ENCODE results near the gene GDPD4. TPM values are rescaled to one million over a fixed set of nuclear protein-coding genes. Genes with fewer than 3 reads are reported as not detected.

The GDPD4 gene
- total and polyA plus RNA-seq, 2 of the 4 experiments (the other 2 are of a cell fraction): not detected

DNA sequence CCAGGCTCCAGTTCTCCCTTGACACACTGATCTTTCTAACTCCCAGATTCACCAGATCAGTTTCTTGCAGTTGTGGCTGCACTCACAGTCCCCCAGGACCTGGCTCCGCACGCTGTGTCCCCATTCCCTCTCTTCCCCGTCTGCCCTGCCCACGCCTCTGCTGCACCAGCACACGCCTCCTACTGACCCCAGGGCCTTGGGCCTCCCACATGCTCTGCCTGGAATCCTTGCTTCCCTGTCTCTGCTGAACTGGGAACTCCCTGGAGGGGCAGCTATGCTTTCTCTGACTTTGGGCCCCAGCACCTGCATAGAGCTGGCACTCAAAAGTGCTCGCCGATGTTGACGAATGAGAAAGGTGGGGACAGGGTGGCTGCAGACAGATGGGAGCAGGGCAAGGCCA is 104.5 kb downstream of the GDPD4 start:
- ATAC-seq (ENCODE audit: low read depth) (no peak), DNase-seq (no peak)
- Histone ChIP-seq H2AFZ (replicated peaks; ENCODE audit: low read length, poor library complexity) (peak overlapping the region; percentile 23), H3K27me3 (ENCODE audit: control insufficient read depth, insufficient read depth, low read length) (no peaks in the 10 kb centered on the region; the same call in 1 of the 2 replicates), H3K79me1 (ENCODE audit: low read depth in 1 of 2, low read length in 2 of 2) (no peaks in the 10 kb centered on the region), H4K20me1 (ENCODE audit: insufficient read depth, low read length) (no peaks in the 10 kb centered on the region), H3K4me2 (ENCODE audit: low read depth, low read length) (no peak overlapping the region), H3K27ac (ENCODE audit: insufficient read depth, low read length) (no peak overlapping the region), H2AK5ac (ENCODE audit: low read depth, low read length) (no peak overlapping the region), H3K36me3 (ENCODE audit: control insufficient read depth, insufficient read depth, low read length) (no peaks in the 10 kb centered on the region), H2AK9ac (replicated peaks; ENCODE audit: low read depth, low read length, poor library complexity) (no peak overlapping the region), H3K23ac (ENCODE audit: low read depth, low read length) (no peak overlapping the region), H2BK15ac (ENCODE audit: low read depth, low read length) (no peak overlapping the region), H4K91ac (ENCODE audit: insufficient read depth, low read depth, low read length) (no peak overlapping the region), H3K9me3 (ENCODE audit: control insufficient read depth, insufficient read depth, low read length) (no peaks in the 10 kb centered on the region), H3K14ac (replicated peaks; ENCODE audit: low read depth, low read length) (no peak overlapping the region), H4K5ac (ENCODE audit: low read depth, low read length) (no peak overlapping the region), H4K8ac (ENCODE audit: low read depth in 2 of 2, low read length in 2 of 2) (no peak overlapping the region), H2BK5ac (ENCODE audit: low read depth, low read length, poor library complexity, severe bottlenecking) (no peak overlapping the region), H3K4me1 (ENCODE audit: control insufficient read depth, insufficient read depth, low read length) (no peaks in the 10 kb centered on the region), H2BK20ac (ENCODE audit: low read depth, low read length) (no peak overlapping the region), H3K9ac (ENCODE audit: low read depth, low read length) (no peak overlapping the region), H3K4ac (ENCODE audit: low read depth, low read length) (no peak overlapping the region), H3K56ac (ENCODE audit: extremely low read depth, insufficient read depth, low read length) (no peak overlapping the region), H3K9me1 (ENCODE audit: insufficient read depth, low read length) (peaks cover 2% of the 10 kb centered on the region; the same call in 1 of the 2 replicates), H2BK120ac (ENCODE audit: low read depth, low read length) (no peak overlapping the region), H3K18ac (ENCODE audit: low read depth, low read length) (no peak overlapping the region), H3K4me3 (ENCODE audit: insufficient read depth, low read depth, low read length) (no peak overlapping the region)
- in situ Hi-C loops (cut with MboI; ENCODE audit: low sequenced_read_pairs): loop anchor here (5.0 kb wide), 1 partner anchor 355 kb away; no protein-coding TSS in a partner anchor
- intact Hi-C loops (cut with micrococcal nuclease): loop anchor here (5.0 kb wide), 1 partner anchor 215 kb away; no protein-coding TSS in a partner anchor
- dilution Hi-C loops (cut with HindIII; ENCODE audit: low sequenced_read_pairs, unreplicated experiment): no loop called here
- BruUV-seq (replicated peaks): no TSS peak
- ChIA-PET POLR2A (ENCODE audit: unreplicated experiment) (interaction anchor here (0.6 kb wide), 1 partner anchor 215 kb away, joined by 3 read pairs; no protein-coding TSS in a partner anchor), CTCF (interaction anchor here (2.3 kb wide), 1 partner anchor 351 kb away, joined by 17 read pairs; no protein-coding TSS in a partner anchor)
- TF ChIP-seq MAFK (IDR thresholded peaks at IDR 0.05; ENCODE audit: low read depth, low read length) (no peak), CEBPB (IDR thresholded peaks at IDR 0.05; ENCODE audit: low read depth, low read length) (no peak), CHD1 (IDR thresholded peaks at IDR 0.05; ENCODE audit: low read depth, low read length) (no peak), RCOR1 (IDR thresholded peaks at IDR 0.05; ENCODE audit: insufficient replicate concordance, low read length) (no peak), MAZ (IDR thresholded peaks at IDR 0.05; ENCODE audit: borderline replicate concordance, low read depth, low read length) (no peak), BHLHE40 (IDR thresholded peaks at IDR 0.05; ENCODE audit: low read depth, low read length) (no peak), FOS (IDR thresholded peaks at IDR 0.05; ENCODE audit: low read depth, low read length) (no peak), POLR2A (IDR thresholded peaks at IDR 0.05; ENCODE audit: low read depth, low read length) (no peak), MXI1 (IDR thresholded peaks at IDR 0.05; ENCODE audit: borderline replicate concordance, low read depth, low read length) (no peak), SMC3 (IDR thresholded peaks at IDR 0.05; ENCODE audit: low read depth, low read length) (no peak), RFX5 (IDR thresholded peaks at IDR 0.05; ENCODE audit: low read depth, low read length) (no peak), NFE2L2 (IDR thresholded peaks at IDR 0.05; ENCODE audit: low read depth, low read length) (no peak), RAD21 (IDR thresholded peaks at IDR 0.05; ENCODE audit: low read length) (no peak)
- TF ChIP-seq, protein P1, sequence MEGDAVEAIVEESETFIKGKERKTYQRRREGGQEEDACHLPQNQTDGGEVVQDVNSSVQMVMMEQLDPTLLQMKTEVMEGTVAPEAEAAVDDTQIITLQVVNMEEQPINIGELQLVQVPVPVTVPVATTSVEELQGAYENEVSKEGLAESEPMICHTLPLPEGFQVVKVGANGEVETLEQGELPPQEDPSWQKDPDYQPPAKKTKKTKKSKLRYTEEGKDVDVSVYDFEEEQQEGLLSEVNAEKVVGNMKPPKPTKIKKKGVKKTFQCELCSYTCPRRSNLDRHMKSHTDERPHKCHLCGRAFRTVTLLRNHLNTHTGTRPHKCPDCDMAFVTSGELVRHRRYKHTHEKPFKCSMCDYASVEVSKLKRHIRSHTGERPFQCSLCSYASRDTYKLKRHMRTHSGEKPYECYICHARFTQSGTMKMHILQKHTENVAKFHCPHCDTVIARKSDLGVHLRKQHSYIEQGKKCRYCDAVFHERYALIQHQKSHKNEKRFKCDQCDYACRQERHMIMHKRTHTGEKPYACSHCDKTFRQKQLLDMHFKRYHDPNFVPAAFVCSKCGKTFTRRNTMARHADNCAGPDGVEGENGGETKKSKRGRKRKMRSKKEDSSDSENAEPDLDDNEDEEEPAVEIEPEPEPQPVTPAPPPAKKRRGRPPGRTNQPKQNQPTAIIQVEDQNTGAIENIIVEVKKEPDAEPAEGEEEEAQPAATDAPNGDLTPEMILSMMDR (conservative IDR thresholded peaks at IDR 0.05; ENCODE audit: low read depth, low read length): no peak
- TF ChIP-seq, protein P2, sequence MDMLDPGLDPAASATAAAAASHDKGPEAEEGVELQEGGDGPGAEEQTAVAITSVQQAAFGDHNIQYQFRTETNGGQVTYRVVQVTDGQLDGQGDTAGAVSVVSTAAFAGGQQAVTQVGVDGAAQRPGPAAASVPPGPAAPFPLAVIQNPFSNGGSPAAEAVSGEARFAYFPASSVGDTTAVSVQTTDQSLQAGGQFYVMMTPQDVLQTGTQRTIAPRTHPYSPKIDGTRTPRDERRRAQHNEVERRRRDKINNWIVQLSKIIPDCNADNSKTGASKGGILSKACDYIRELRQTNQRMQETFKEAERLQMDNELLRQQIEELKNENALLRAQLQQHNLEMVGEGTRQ (IDR thresholded peaks at IDR 0.05; ENCODE audit: low read depth, low read length): no peak
- TF ChIP-seq, protein P3, sequence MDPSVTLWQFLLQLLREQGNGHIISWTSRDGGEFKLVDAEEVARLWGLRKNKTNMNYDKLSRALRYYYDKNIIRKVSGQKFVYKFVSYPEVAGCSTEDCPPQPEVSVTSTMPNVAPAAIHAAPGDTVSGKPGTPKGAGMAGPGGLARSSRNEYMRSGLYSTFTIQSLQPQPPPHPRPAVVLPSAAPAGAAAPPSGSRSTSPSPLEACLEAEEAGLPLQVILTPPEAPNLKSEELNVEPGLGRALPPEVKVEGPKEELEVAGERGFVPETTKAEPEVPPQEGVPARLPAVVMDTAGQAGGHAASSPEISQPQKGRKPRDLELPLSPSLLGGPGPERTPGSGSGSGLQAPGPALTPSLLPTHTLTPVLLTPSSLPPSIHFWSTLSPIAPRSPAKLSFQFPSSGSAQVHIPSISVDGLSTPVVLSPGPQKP (IDR thresholded peaks at IDR 0.05; ENCODE audit: borderline replicate concordance, low read depth, low read length): no peak
- 88% methylated on average over 5 of the region's 8 CpGs; no CpG with 5 or more reads in 1 of the 2 experiments for WGBS, 2 experiments (ENCODE audit: extremely low coverage in 2 of 2, insufficient read length in 1 of 2)
